HL-60 (cell line): ENCODE results near the gene CACNA1C.

Experiments used
- DNase-seq, 2 experiments: peaks; one replicate each; pipeline ENCODE4 v3.0.0-alpha.2; 2010 to 2020; ENCODE audit warnings: low read depth in 1 of 2, low spot score in 1 of 2
- H3K27ac ChIP-seq: fragments of 250-450 bp; sonication (Bioruptor Pico); replicated peaks from 2 replicates; pipeline ENCODE4 v1.5.1; 2020; ENCODE audit warnings: mild to moderate bottlenecking, moderate library complexity
- H3K27me3 ChIP-seq: fragments of 250-450 bp; sonication (Bioruptor Pico); 2 replicates; pipeline ENCODE4 v1.5.1; 2021; ENCODE audit warnings: mild to moderate bottlenecking, moderate library complexity; ENCODE audit not compliant: insufficient read depth, poor library complexity, severe bottlenecking
- H3K4me3 ChIP-seq: replicated peaks from 2 replicates; pipeline ENCODE4 v1.5.1; 2011; ENCODE audit warnings: mild to moderate bottlenecking, control low read depth, low read length; ENCODE audit not compliant: insufficient read depth
- CTCF ChIP-seq: IDR thresholded peaks from one replicate; pipeline ENCODE4 v1.5.1; 2011; ENCODE audit warnings: low read length, control low read depth, inconsistent platforms; ENCODE audit not compliant: insufficient read depth
- GABPA ChIP-seq: IDR thresholded peaks from 2 replicates; pipeline ENCODE4 v1.6.1; 2012; ENCODE audit warnings: low read depth
- POLR2AphosphoS5 ChIP-seq: IDR thresholded peaks from 2 replicates; pipeline ENCODE4 v1.6.1; 2012; ENCODE audit warnings: low read depth
- REST ChIP-seq: IDR thresholded peaks from 2 replicates; pipeline ENCODE4 v1.6.1; 2012; ENCODE audit warnings: low read depth; ENCODE audit not compliant: insufficient replicate concordance
- SPI1 ChIP-seq: IDR thresholded peaks from 2 replicates; pipeline ENCODE4 v1.6.1; 2012; ENCODE audit warnings: low read depth, mild to moderate bottlenecking, borderline replicate concordance

CACNA1C gene

GRCh38 chr12:2410496-2410895, 357.7 kb downstream of the CACNA1C start:
- TF ChIP-seq REST (no peak), CTCF (no peak), POLR2AphosphoS5 (no peak), GABPA (no peak), SPI1 (no peak)
- Histone ChIP-seq H3K27me3 (no peaks in the 10 kb centered on the region), H3K4me3 (no peak overlapping the region)

DNA sequence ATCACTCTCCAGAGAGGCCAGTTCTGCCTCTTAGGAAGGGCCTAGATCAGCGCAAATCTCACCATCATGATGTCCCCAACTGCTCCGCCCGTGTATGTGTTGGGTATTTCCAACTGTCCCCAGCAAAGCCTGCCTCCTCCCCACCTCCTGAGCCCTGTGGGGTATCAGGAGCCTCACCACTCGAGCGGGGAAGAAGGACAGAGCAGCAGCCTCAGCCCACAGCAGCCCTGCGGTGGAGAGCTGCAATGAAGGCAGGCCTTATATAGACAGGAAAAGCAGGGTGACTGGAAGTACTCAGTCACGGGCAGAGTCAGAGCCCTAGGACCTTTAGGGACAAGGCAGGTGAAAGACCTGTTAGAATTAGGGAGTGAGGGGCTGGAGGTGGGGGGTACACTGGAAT, 358.2 kb downstream of the CACNA1C start:
- no peak for DNase-seq
- Histone ChIP-seq H3K27me3 (no peaks in the 10 kb centered on the region), H3K4me3 (no peak overlapping the region), H3K27ac (no peak overlapping the region)
- TF ChIP-seq SPI1 (no peak), REST (no peak), POLR2AphosphoS5 (no peak), GABPA (no peak), CTCF (no peak)

More at GRCh38 chr12:2410496-2410895, 357.7 kb downstream of the CACNA1C start:
- no peak overlapping the region for H3K27ac ChIP-seq
- no peak for DNase-seq

GRCh38 chr12:2411616-2412304, 359.0 kb downstream of the CACNA1C start:
- H3K27ac ChIP-seq = no peak overlapping the region
- no peak for TF ChIP-seq CTCF
- DNase-seq = no peak
- H3K4me3 ChIP-seq = no peak overlapping the region
- H3K27me3 ChIP-seq = no peaks in the 10 kb centered on the region

DNA sequence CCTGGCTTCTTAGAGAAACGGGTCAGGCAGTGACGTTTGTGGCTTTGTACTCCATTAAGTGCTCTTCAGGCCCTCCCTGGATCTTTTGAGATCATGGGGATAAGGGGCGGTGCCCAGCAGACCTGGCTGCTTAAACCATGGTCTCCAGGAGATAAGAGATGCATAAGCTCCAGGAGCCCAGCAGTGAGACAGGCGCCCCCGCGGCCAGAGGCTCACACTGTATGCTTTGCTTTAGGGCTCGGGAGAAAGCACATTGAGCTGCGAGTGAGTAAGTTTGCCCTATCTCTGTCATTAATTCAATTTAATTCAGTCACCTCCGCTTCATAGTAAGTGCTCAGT, 359.5 kb downstream of the CACNA1C start:
- TF ChIP-seq SPI1 = no peak
- TF ChIP-seq CTCF = no peak
- TF ChIP-seq REST = no peak
- TF ChIP-seq POLR2AphosphoS5 = no peak
- no peak for TF ChIP-seq GABPA
- no peak for DNase-seq
- no peak overlapping the region for H3K27ac ChIP-seq
- no peak overlapping the region for H3K4me3 ChIP-seq
- no peaks in the 10 kb centered on the region for H3K27me3 ChIP-seq
